Right lobe of liver (tissue), 6 donors: Measurements from ENCODE around the gene C4BPA. TPM values are rescaled to one million over a fixed set of nuclear protein-coding genes. Genes with fewer than 3 reads are reported as not detected.
A peak's percentile ranks its signal among the peaks of the same experiment; 100 is the strongest.

Experiments used
- ATAC-seq, 4 donors: fragments of 200-7000 bp; cut with Tn5 transposase; one replicate each; pipeline ENCODE4 v1.9.1; 2020; ENCODE audit warnings: mild to moderate bottlenecking in 4 of 4, moderate library complexity in 4 of 4
- DNase-seq, 3 donors: peaks; one replicate each; pipeline ENCODE4 v3.0.0-alpha.2; 2020
- H3K27ac ChIP-seq, 3 donors: fragments of 200-600 bp; one replicate each; pipeline ENCODE4 v1.8.0; 2022
- H3K27me3 ChIP-seq, 2 donors: fragments of 200-600 bp; one replicate each; pipeline ENCODE4 v1.8.0; 2022
- H3K36me3 ChIP-seq, 4 donors: fragments of 200-600 bp; sonication (generic) in 1 of 4; one replicate each; pipeline versions ENCODE4 v1.5.1 to v1.8.0; 2017 to 2022; ENCODE audit warnings: control low read depth in 1 of 4
- H3K4me1 ChIP-seq, 4 donors: fragments of 200-600 bp; sonication (generic) in 1 of 4; one replicate each; pipeline versions ENCODE4 v1.5.1 to v1.8.0; 2017 to 2022; ENCODE audit warnings: control low read depth in 1 of 4
- H3K4me3 ChIP-seq, 3 donors: fragments of 200-600 bp; one replicate each; pipeline ENCODE4 v1.8.0; 2022
- H3K9me3 ChIP-seq, 4 donors: fragments of 200-600 bp; sonication (generic) in 1 of 4; one replicate each; pipeline versions ENCODE4 v1.5.1 to v1.8.0; 2017 to 2022; ENCODE audit warnings: control low read depth in 1 of 4
- CTCF ChIP-seq, 4 donors: fragments of 200-600 bp in 3 of 4; fragments of 450-650 bp in 1 of 4; IDR thresholded peaks; one replicate each; pipeline versions ENCODE4 v1.5.1 to v1.8.0; 2016 to 2022; ENCODE audit warnings: antibody characterized with exemption in 4 of 4, mild to moderate bottlenecking in 2 of 4
- POLR2A ChIP-seq: fragments of 450-650 bp; IDR thresholded peaks from one replicate; pipeline ENCODE4 v1.6.1; 2017; ENCODE audit warnings: antibody characterized with exemption, mild to moderate bottlenecking
- WGBS: methylation state at CpG from one replicate; pipeline ENCODE4 v1.1.6; 2018; ENCODE audit warnings: low coverage, low lambda C conversion rate; ENCODE audit not compliant: insufficient coverage; ENCODE audit errors: missing lambda C conversion rate; 5-methylcytosine and 5-hydroxymethylcytosine counted together
- intact Hi-C, 2 donors: fragments of 100-400 bp; cut with DNase I; formaldehyde crosslinking; loops; one replicate each; pipeline versions ENCODE4 v1.11.2 to v1.14.1; 2022
- total RNA-seq, 6 experiments: library from RNA; depleted of rRNA in 2 of 6; stranded (reverse); fragments of >200 nt in 2 of 6; fragmentation: NEBNext Ultra II Directional in 3 of 6; extraction: Animal tissue kit (Norgen Biotek cat#: 25700) in 3 of 6; gene quantifications; one replicate each; pipeline versions ENCODE4 v1.1.0 to v1.2.4, GENCODE V29; 2016 to 2023
- donor health status: DM: no; HTN: yes; CAD: no.
- donor health status: DM: no; HTN: no; CAD: no.
- donor health status: DM: no; HTN: no; CAD: no.
- donor health status: DM: no; HTN: yes; CAD: no.
- donor health status: DM: no; HTN: yes; CAD: no.

Gene C4BPA
- total RNA-seq, 6 experiments from 2014 or later = 746 to 1,325 (median 959) TPM

- Histone ChIP-seq H3K27me3 (no peaks in the 10 kb centered on the region), H3K9me3 (no peaks in the 10 kb centered on the region), H3K36me3 (no peaks in the 10 kb centered on the region), H3K4me3 (no peak overlapping the region), H3K4me1 (peaks cover 0 to 33% (median 17%) of the 10 kb centered on the region in 4 donors), H3K27ac (no peak overlapping the region)
- TF ChIP-seq CTCF (IDR thresholded peaks at IDR 0.05) (no peak), POLR2A (no peak)
- ATAC-seq (no peak), DNase-seq (no peak)
- 54% methylated on average over 2 of the region's 2 CpGs for WGBS
- intact Hi-C loops = no loop called here
Measured at GRCh38 chr1:207084232-207084631, 19.8 kb upstream of the C4BPA start.

DNA sequence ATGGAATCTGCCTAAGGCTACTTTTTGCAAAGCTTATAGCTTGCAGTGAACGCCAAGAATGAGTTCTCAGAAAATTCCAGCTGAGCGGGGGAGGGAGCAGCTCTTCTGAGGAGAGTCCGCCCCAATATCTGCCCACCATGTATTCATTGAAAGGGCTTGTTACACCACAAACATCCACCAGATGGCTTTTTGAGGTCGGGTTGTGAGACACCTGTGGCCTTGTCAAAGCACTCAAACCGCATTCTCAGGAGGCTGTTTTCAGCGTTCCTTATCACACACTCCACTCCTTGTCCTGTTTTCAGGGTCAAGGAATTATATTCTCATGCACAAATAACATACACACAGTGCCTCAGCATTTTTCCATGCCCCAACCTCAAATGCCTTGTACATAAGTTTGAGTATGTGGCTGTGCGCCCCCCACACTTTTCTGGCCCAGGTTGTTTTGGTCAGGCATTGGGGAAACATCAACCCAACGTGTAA lies 19.3 kb upstream of the C4BPA start:
- H3K4me1 ChIP-seq = peaks cover 0 to 33% (median 17%) of the 10 kb centered on the region in 4 donors
- H3K36me3 ChIP-seq = no peaks in the 10 kb centered on the region
- no peaks in the 10 kb centered on the region for H3K27me3 ChIP-seq
- peak; percentile 45 to 59 (median 50) for ATAC-seq
- intact Hi-C loops = no loop called here
- H3K9me3 ChIP-seq = no peaks in the 10 kb centered on the region
- TF ChIP-seq POLR2A = no peak
- TF ChIP-seq CTCF (IDR thresholded peaks at IDR 0.05) = peak; percentile 56 to 69 (median 62)
- H3K4me3 ChIP-seq = no peak overlapping the region
- 20% methylated on average over 8 of the region's 8 CpGs for WGBS
- DNase-seq = no peak
- peak overlapping the region in 1 of 3 donors; percentile 26 for H3K27ac ChIP-seq

DNA sequence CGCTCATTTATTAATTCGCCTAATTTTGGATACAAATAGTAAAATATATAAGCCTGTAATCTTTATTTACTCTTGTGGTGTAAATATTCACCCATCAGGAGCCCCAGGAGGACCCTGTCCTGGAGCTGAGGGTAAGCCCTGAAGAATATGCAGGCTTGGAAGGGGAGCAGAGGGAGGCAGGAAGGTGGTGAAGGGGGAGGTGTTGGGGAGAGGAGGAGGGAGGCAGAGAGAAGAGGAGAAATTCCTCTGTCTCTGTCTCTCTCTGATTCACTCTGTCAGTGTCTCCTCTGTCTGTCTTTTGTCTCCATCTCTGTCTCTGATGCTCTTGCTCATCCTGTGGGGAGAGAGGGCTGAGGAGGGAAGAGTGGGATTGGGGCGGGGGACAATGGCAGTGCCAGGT lies 18.1 kb upstream of the C4BPA start:
- no peak for DNase-seq
- TF ChIP-seq CTCF (IDR thresholded peaks at IDR 0.05) (no peak), POLR2A (no peak)
- ATAC-seq = no peak
- Histone ChIP-seq H3K27ac (no peak overlapping the region), H3K4me1 (peaks cover 0 to 33% (median 17%) of the 10 kb centered on the region in 4 donors), H3K36me3 (no peaks in the 10 kb centered on the region), H3K27me3 (no peaks in the 10 kb centered on the region), H3K4me3 (no peak overlapping the region), H3K9me3 (no peaks in the 10 kb centered on the region)
- WGBS = 37% methylated on average over 2 of the region's 3 CpGs
- intact Hi-C loops = no loop called here

DNA sequence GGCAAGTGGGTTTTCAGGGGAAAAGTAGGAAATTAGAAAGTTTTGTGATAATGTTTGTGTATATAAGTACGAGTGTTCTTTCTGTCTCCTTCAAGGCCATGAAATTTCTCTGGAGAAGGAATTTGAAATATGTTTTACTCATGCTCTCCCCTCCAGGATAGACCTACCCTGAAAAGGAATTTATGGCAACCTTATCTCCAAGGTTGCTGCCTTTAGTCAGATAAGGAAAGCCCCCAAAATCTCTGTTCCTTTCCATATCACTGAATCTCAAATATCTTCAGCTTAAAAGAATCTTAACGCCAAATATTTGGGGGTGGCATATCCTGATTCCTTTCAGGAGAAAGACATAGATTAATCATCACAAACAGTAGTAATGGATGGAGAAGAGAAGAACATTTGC lies 15.9 kb upstream of the C4BPA start:
- Histone ChIP-seq H3K4me3 (no peak overlapping the region), H3K4me1 (peaks cover 0 to 41% (median 19%) of the 10 kb centered on the region in 4 donors), H3K27ac (peak overlapping the region; percentile 80 to 95 (median 88)), H3K9me3 (no peaks in the 10 kb centered on the region), H3K27me3 (no peaks in the 10 kb centered on the region), H3K36me3 (peaks cover 0 to 13% (median 6%) of the 10 kb centered on the region in 4 donors)
- intact Hi-C loops = no loop called here
- no peak for DNase-seq
- TF ChIP-seq CTCF (IDR thresholded peaks at IDR 0.05) (no peak), POLR2A (no peak)
- 53% methylated on average over 2 of the region's 2 CpGs for WGBS
- no peak for ATAC-seq
